ENCODE data around the gene SNTG2.

- TF ChIP-seq CTCF (IDR thresholded peaks at IDR 0.05) (no peak), ZFX (IDR thresholded peaks at IDR 0.05; ENCODE audit: borderline replicate concordance) (no peak)
Observed at GRCh38 chr2:1236606-1237005, 286.0 kb downstream of the SNTG2 start.

Data from 22Rv1 (cell line).